Keratinocyte (primary cell): ENCODE results near the gene MEIS2. TPM values are rescaled to one million over a fixed set of nuclear protein-coding genes. Genes with fewer than 3 reads are reported as not detected.

ENCODE experiments used
- DNase-seq: peaks from one replicate; pipeline ENCODE4 v3.0.0-alpha.2; 2011; ENCODE audit warnings: low read depth, missing footprints, low spot score
- FAIRE-seq: peaks from 2 replicates; lab custom pipeline; 2011; peaks lifted over from hg19 to GRCh38; lab: Jason Lieb, UNC
- H2AFZ ChIP-seq: 2 replicates; pipeline ENCODE4 v1.6.0; 2012; ENCODE audit warnings: low read length, control low read depth, inconsistent platforms; ENCODE audit not compliant: control insufficient read depth
- H3K27ac ChIP-seq: 2 replicates; pipeline ENCODE4 v1.5.1; 2011; ENCODE audit warnings: low read length; ENCODE audit not compliant: control insufficient read depth, insufficient read depth
- H3K27me3 ChIP-seq: 3 replicates; pipeline ENCODE4 v1.6.0; 2011; ENCODE audit warnings: low read length; ENCODE audit not compliant: control insufficient read depth, insufficient read depth; ENCODE audit errors: extremely low read depth
- H3K36me3 ChIP-seq, 2 experiments: 2 replicates in 1 of 2; 3 replicates in 1 of 2; pipeline ENCODE4 v1.5.1; 2011; ENCODE audit warnings: low read length in 2 of 2, mild to moderate bottlenecking in 1 of 2; ENCODE audit not compliant: control insufficient read depth in 2 of 2, insufficient read depth in 2 of 2; ENCODE audit errors: extremely low read depth in 1 of 2
- H3K4me1 ChIP-seq: 3 replicates; pipeline ENCODE4 v1.5.1; 2011; ENCODE audit warnings: low read length; ENCODE audit not compliant: control insufficient read depth, insufficient read depth; ENCODE audit errors: extremely low read depth
- H3K4me2 ChIP-seq: 3 replicates; pipeline ENCODE4 v1.6.0; 2011; ENCODE audit warnings: low read depth, low read length; ENCODE audit not compliant: control insufficient read depth, insufficient read depth; ENCODE audit errors: extremely low read depth
- H3K4me3 ChIP-seq, 3 experiments: fragments of 200-600 bp in 1 of 3; sonication (generic) in 1 of 3; 2 replicates in 2 of 3; 3 replicates in 1 of 3; pipeline ENCODE4 v1.5.1; 2011 to 2016; ENCODE audit warnings: low read length in 3 of 3, mild to moderate bottlenecking in 3 of 3, control low read depth in 2 of 3, inconsistent platforms in 1 of 3, low read depth in 1 of 3, mixed read lengths in 1 of 3, mixed run types in 1 of 3, moderate library complexity in 1 of 3; ENCODE audit not compliant: control insufficient read depth in 2 of 3, insufficient read depth in 2 of 3; ENCODE audit errors: extremely low read depth in 1 of 3
- H3K79me2 ChIP-seq: 2 replicates; pipeline ENCODE4 v1.6.0; 2012; ENCODE audit warnings: low read length; ENCODE audit not compliant: control insufficient read depth, insufficient read depth
- H3K9ac ChIP-seq: 3 replicates; pipeline ENCODE4 v1.6.0; 2011; ENCODE audit warnings: low read length; ENCODE audit not compliant: control insufficient read depth, insufficient read depth; ENCODE audit errors: extremely low read depth
- H3K9me1 ChIP-seq: 3 replicates; pipeline ENCODE4 v1.6.0; 2011; ENCODE audit warnings: low read length; ENCODE audit not compliant: control insufficient read depth, insufficient read depth; ENCODE audit errors: extremely low read depth
- H3K9me3 ChIP-seq: 2 replicates; pipeline ENCODE4 v1.5.1; 2012; ENCODE audit warnings: low read depth, low read length; ENCODE audit not compliant: control insufficient read depth
- H4K20me1 ChIP-seq: 3 replicates; pipeline ENCODE4 v1.6.0; 2011; ENCODE audit warnings: low read length; ENCODE audit not compliant: control insufficient read depth, insufficient read depth; ENCODE audit errors: extremely low read depth
- CTCF ChIP-seq, 3 experiments: IDR thresholded peaks in 1 of 3; conservative IDR thresholded peaks in 1 of 3; optimal IDR thresholded peaks in 1 of 3; 2 replicates in 2 of 3; 3 replicates in 1 of 3; pipeline versions ENCODE3 to v1.5.1; 2011; ENCODE audit warnings: low read length in 3 of 3, mild to moderate bottlenecking in 3 of 3, moderate library complexity in 2 of 3, control low read depth in 1 of 3, inconsistent platforms in 1 of 3; ENCODE audit not compliant: insufficient read depth in 2 of 3; ENCODE audit errors: extremely low read depth in 1 of 3
- EZH2 ChIP-seq: IDR thresholded peaks from one replicate; pipeline ENCODE4 v1.6.1; 2012; ENCODE audit warnings: inconsistent platforms, mild to moderate bottlenecking, low read length, moderate library complexity
- dilution Hi-C: fragments of 300-500 bp; cut with MboI; formaldehyde crosslinking; loops from one replicate; pipeline ENCODE4 v1.7.0; 2020; ENCODE audit warnings: low sequenced_read_pairs; ENCODE audit not compliant: extremely low pct_ligation_motif_present
- polyA plus RNA-seq, 5 experiments: library from polyadenylated mRNA; depleted of rRNA in 3 of 5; stranded (reverse) in 3 of 5; stranded (forward) in 1 of 5; unstranded in 1 of 5; fragments of >200 nt; gene quantifications; 1 replicate in 1 of 5; 2 replicates in 3 of 5; 3 replicates in 1 of 5; pipeline versions ENCODE4 v1.2.1 to v1.2.3, GENCODE V29; 2011 to 2012; ENCODE audit warnings: missing spikeins in 2 of 5, low read depth in 1 of 5, low replicate concordance in 1 of 5

The MEIS2 gene
- polyA plus RNA-seq, 1 donor (not counting 4 experiments of a cell fraction or from before 2014, with no cell fraction given): 11.4 TPM

GRCh38 chr15:37007301-37007700, 93.0 kb downstream of the MEIS2 start:
- Histone ChIP-seq H4K20me1 (no peaks in the 10 kb centered on the region), H3K4me2 (no peak overlapping the region)

GRCh38 chr15:37004981-37005735, 95.2 kb downstream of the MEIS2 start:
- no peak overlapping the region for H2AFZ ChIP-seq
- H3K9ac ChIP-seq: no peak overlapping the region
- DNase-seq: no peak
- no peaks in the 10 kb centered on the region for H3K36me3 ChIP-seq
- H3K4me1 ChIP-seq: no peaks in the 10 kb centered on the region
- H3K9me1 ChIP-seq: no peaks in the 10 kb centered on the region
- dilution Hi-C loops: no loop called here
- H3K4me2 ChIP-seq: no peak overlapping the region
- FAIRE-seq: no peak
- no peaks in the 10 kb centered on the region for H4K20me1 ChIP-seq
- TF ChIP-seq EZH2 (no peak), CTCF (optimal IDR thresholded peaks at IDR 0.05 in 1 of 3, IDR thresholded peaks at IDR 0.05 in 1 of 3, conservative IDR thresholded peaks at IDR 0.05 in 1 of 3; ENCODE audit: extremely low read depth in 1 of 3, insufficient read depth in 2 of 3, low read length in 3 of 3) (no peak)
- no peak overlapping the region for H3K27ac ChIP-seq
- H3K9me3 ChIP-seq: no peaks in the 10 kb centered on the region
- no peaks in the 10 kb centered on the region for H3K27me3 ChIP-seq
- no peak overlapping the region for H3K4me3 ChIP-seq
- no peaks in the 10 kb centered on the region for H3K79me2 ChIP-seq

More at GRCh38 chr15:37007301-37007700, 93.0 kb downstream of the MEIS2 start:
- H3K9me3 ChIP-seq: no peaks in the 10 kb centered on the region
- no peak for FAIRE-seq
- no peaks in the 10 kb centered on the region for H3K79me2 ChIP-seq
- TF ChIP-seq EZH2 (no peak), CTCF (optimal IDR thresholded peaks at IDR 0.05 in 1 of 3, IDR thresholded peaks at IDR 0.05 in 1 of 3, conservative IDR thresholded peaks at IDR 0.05 in 1 of 3; ENCODE audit: extremely low read depth in 1 of 3, insufficient read depth in 2 of 3, low read length in 3 of 3) (no peak)
- H3K36me3 ChIP-seq: no peaks in the 10 kb centered on the region
- H3K9ac ChIP-seq: no peak overlapping the region
- no peak for DNase-seq
- H3K27ac ChIP-seq: no peak overlapping the region
- dilution Hi-C loops: no loop called here
- no peaks in the 10 kb centered on the region for H3K4me1 ChIP-seq
- H3K27me3 ChIP-seq: no peaks in the 10 kb centered on the region
- H3K9me1 ChIP-seq: no peaks in the 10 kb centered on the region
- H2AFZ ChIP-seq: no peak overlapping the region
- no peak overlapping the region for H3K4me3 ChIP-seq
